K562 (cell line): Measurements from ENCODE around the gene SELENOK. TPM values are rescaled to one million over a fixed set of nuclear protein-coding genes. Genes with fewer than 3 reads are reported as not detected.

Experiments used
- ATAC-seq: fragments of 200-7000 bp; cut with Tn5 transposase; 3 replicates; pipeline ENCODE4 v1.9.1; 2020; ENCODE audit warnings: moderate library complexity
- BruUV-seq: library from RNA; stranded (reverse); fragments of 400-500 nt; replicated peaks from 2 replicates; lab custom pipeline; 2021; lab: Mats Ljungman, UMichigan
- CTCF ChIA-PET: fragments of 300-600 bp; formaldehyde crosslinking; extraction: SDS; loops from one replicate; lab custom pipeline; 2021; ENCODE audit warnings: low intra/inter-chr PET ratio; lab: Yijun Ruan, JAX
- POLR2A ChIA-PET: fragments of 300-600, 350-650 bp; sonication (Branson Sonifier 250); formaldehyde crosslinking; extraction: SDS; loops from one replicate; lab custom pipeline; 2021; ENCODE audit warnings: antibody characterized with exemption, inconsistent platforms; lab: Yijun Ruan, JAX
- DNase-seq, 4 experiments: peaks; one replicate each; pipeline versions ENCODE4 v3.0.0 to v3.0.0-alpha.2; 2011 to 2018; ENCODE audit warnings: low spot score in 3 of 4, mixed read lengths in 3 of 4; ENCODE audit errors: extremely low read depth in 1 of 4
- FAIRE-seq: peaks from 2 replicates; lab custom pipeline; 2011; peaks lifted over from hg19 to GRCh38; lab: Jason Lieb, UNC
- H2AFZ ChIP-seq: 2 replicates; pipeline ENCODE4 v1.6.0; 2011; ENCODE audit warnings: low read depth, low read length, control low read depth, inconsistent platforms
- H3K27ac ChIP-seq: fragments of 200-600 bp; 3 replicates; pipeline ENCODE4 v1.8.0; 2011; ENCODE audit warnings: low read depth, mild to moderate bottlenecking, control low read depth, inconsistent platforms, low read length, moderate library complexity, mixed read lengths; ENCODE audit errors: extremely low read depth
- H3K27me3 ChIP-seq, 2 experiments: fragments of 300-600 bp in 1 of 2; 2 replicates in 1 of 2; 3 replicates in 1 of 2; pipeline versions ENCODE4 v1.6.0 to v1.8.0; 2011; ENCODE audit warnings: inconsistent platforms in 2 of 2, low read length in 2 of 2, mild to moderate bottlenecking in 1 of 2, mixed read lengths in 1 of 2, moderate library complexity in 1 of 2; ENCODE audit not compliant: control insufficient read depth in 2 of 2, insufficient read depth in 2 of 2
- H3K36me3 ChIP-seq: fragments of 300-600 bp; 3 replicates; pipeline ENCODE4 v1.8.0; 2011; ENCODE audit warnings: mild to moderate bottlenecking, low read length, inconsistent platforms; ENCODE audit not compliant: control insufficient read depth, insufficient read depth
- H3K4me1 ChIP-seq, 2 experiments: fragments of 200-600 bp in 1 of 2; replicated peaks in 1 of 2; 2 replicates in 1 of 2; 3 replicates in 1 of 2; pipeline versions ENCODE4 v1.5.1 to v1.8.0; 2011; ENCODE audit warnings: inconsistent platforms in 2 of 2, low read length in 2 of 2, mild to moderate bottlenecking in 1 of 2, mixed read lengths in 1 of 2, moderate library complexity in 1 of 2; ENCODE audit not compliant: control insufficient read depth in 2 of 2, insufficient read depth in 2 of 2
- H3K4me2 ChIP-seq: 2 replicates; pipeline ENCODE4 v1.6.1; 2011; ENCODE audit warnings: low read length, control low read depth, inconsistent platforms, mixed read lengths; ENCODE audit not compliant: insufficient read depth
- H3K4me3 ChIP-seq: fragments of 200-600 bp; sonication (generic), shearing (Covaris generic); 2 replicates; pipeline ENCODE4 v1.5.1; 2016; ENCODE audit warnings: control low read depth, inconsistent platforms
- H3K79me2 ChIP-seq: fragments of 200-600 bp; 3 replicates; pipeline ENCODE4 v1.8.0; 2011; ENCODE audit warnings: low read length, inconsistent platforms; ENCODE audit not compliant: control insufficient read depth, insufficient read depth
- H3K9ac ChIP-seq, 2 experiments: 2 replicates each; pipeline versions ENCODE4 v1.6.0 to v1.6.1; 2011; ENCODE audit warnings: low read depth in 2 of 2, low read length in 2 of 2, control low read depth in 1 of 2, inconsistent platforms in 1 of 2, mild to moderate bottlenecking in 1 of 2, mixed read lengths in 1 of 2; ENCODE audit not compliant: insufficient read depth in 1 of 2
- H3K9me1 ChIP-seq: one replicate; pipeline ENCODE4 v1.6.0; 2011; ENCODE audit warnings: inconsistent platforms, mild to moderate bottlenecking, low read length, moderate library complexity; ENCODE audit not compliant: control insufficient read depth, insufficient read depth
- H3K9me3 ChIP-seq: replicated peaks from 2 replicates; pipeline ENCODE4 v1.5.1; 2011; ENCODE audit warnings: low read depth, low read length, inconsistent platforms; ENCODE audit not compliant: control insufficient read depth, insufficient read depth
- H4K20me1 ChIP-seq: replicated peaks from 2 replicates; pipeline ENCODE4 v1.6.1; 2011; ENCODE audit warnings: low read length, inconsistent platforms, mixed read lengths; ENCODE audit not compliant: control insufficient read depth, insufficient read depth
- AFF1 ChIP-seq, 2 experiments: fragments of 450-650 bp; IDR thresholded peaks; 2 replicates each; pipeline ENCODE4 v1.6.1; 2018; ENCODE audit warnings: mild to moderate bottlenecking in 2 of 2, low read depth in 1 of 2; ENCODE audit not compliant: partially characterized antibody in 2 of 2
- DDX20 ChIP-seq: fragments of 450-650 bp; IDR thresholded peaks from 2 replicates; pipeline ENCODE4 v1.6.1; 2016; ENCODE audit warnings: missing genetic modification characterization, low read depth, mild to moderate bottlenecking, missing compliant biosample characterization, moderate library complexity
- HBP1 ChIP-seq: fragments of 450-650 bp; formaldehyde crosslinking; IDR thresholded peaks from 2 replicates; pipeline ENCODE4 v1.4.0; 2022; ENCODE audit warnings: missing genetic modification characterization
- MAFK ChIP-seq: IDR thresholded peaks from 2 replicates; pipeline ENCODE4 v1.6.1; 2011; ENCODE audit warnings: low read length, improper control_type of control experiment
- PREB ChIP-seq: sonication (generic); formaldehyde crosslinking; IDR thresholded peaks from 2 replicates; pipeline ENCODE4 v1.8.1; 2023; ENCODE audit warnings: mild to moderate bottlenecking, missing genetic modification reagents
- RB1 ChIP-seq: fragments of 450-650 bp; IDR thresholded peaks from 2 replicates; pipeline ENCODE4 v1.6.1; 2017; ENCODE audit warnings: low read depth, mild to moderate bottlenecking
- TAF1 ChIP-seq: IDR thresholded peaks from 2 replicates; pipeline ENCODE4 v1.6.1; 2011; ENCODE audit warnings: mild to moderate bottlenecking, low read length, moderate library complexity; ENCODE audit not compliant: insufficient read depth, control insufficient read depth, severe bottlenecking; ENCODE audit errors: extremely low read depth
- TARDBP ChIP-seq: fragments of 450-650 bp; IDR thresholded peaks from 2 replicates; pipeline ENCODE4 v1.6.1; 2016
- TRIM24 ChIP-seq, 2 experiments: fragments of 450-650 bp; IDR thresholded peaks; 2 replicates each; pipeline ENCODE4 v1.6.1; 2016
- ZNF77 ChIP-seq: fragments of 250-450 bp; sonication (Bioruptor Pico); IDR thresholded peaks from 2 replicates; pipeline ENCODE4 v1.5.0; 2020
- WGBS: fragments of 100-300 bp; shearing (Covaris generic); methylation state at CpG from one replicate; pipeline ENCODE4 v1.1.6; 2016; ENCODE audit warnings: low coverage, mixed read lengths; ENCODE audit not compliant: insufficient coverage; ENCODE audit errors: missing lambda C conversion rate; 5-methylcytosine and 5-hydroxymethylcytosine counted together
- in situ Hi-C: fragments of 300-500 bp; cut with MboI; formaldehyde crosslinking; loops from 4 replicates; pipeline ENCODE4 v1.15.0; 2018; ENCODE audit warnings: inconsistent platforms, mixed read lengths
- intact Hi-C: fragments of 100-400 bp; cut with micrococcal nuclease; formaldehyde crosslinking; loops from 2 replicates; pipeline ENCODE4 v1.14.2; 2022
- polyA plus RNA-seq, 8 experiments: library from polyadenylated mRNA; depleted of rRNA in 4 of 8; stranded (reverse) in 5 of 8; unstranded in 3 of 8; fragments of >200 nt; fragmentation: Nextera tagmentation in 2 of 8; fragmentation: Illumina TruSeq in 1 of 8; extraction: Ambion mirVana in 2 of 8; extraction: Trizol in 1 of 8; gene quantifications; 2 replicates each; pipeline versions ENCODE4 v1.2.1 to v1.2.3, GENCODE V29; 2011 to 2014; ENCODE audit warnings: inconsistent platforms in 1 of 8, missing spikeins in 1 of 8
- total RNA-seq, 7 experiments: library from RNA; depleted of rRNA in 6 of 7; stranded (reverse); fragments of >200 nt in 6 of 7; fragmentation: Illumina TruSeq in 2 of 7; extraction: Trizol in 2 of 7; gene quantifications; 2 replicates each; pipeline versions ENCODE4 v1.2.1 to v1.2.3, GENCODE V29; 2011 to 2021; ENCODE audit warnings: low replicate concordance in 1 of 7

SELENOK gene
- total and polyA plus RNA-seq, 9 of the 15 experiments (the other 6 are each of a cell fraction or from before 2014, with no cell fraction given), result 18.3 to 164 (median 34.8) TPM

DNA sequence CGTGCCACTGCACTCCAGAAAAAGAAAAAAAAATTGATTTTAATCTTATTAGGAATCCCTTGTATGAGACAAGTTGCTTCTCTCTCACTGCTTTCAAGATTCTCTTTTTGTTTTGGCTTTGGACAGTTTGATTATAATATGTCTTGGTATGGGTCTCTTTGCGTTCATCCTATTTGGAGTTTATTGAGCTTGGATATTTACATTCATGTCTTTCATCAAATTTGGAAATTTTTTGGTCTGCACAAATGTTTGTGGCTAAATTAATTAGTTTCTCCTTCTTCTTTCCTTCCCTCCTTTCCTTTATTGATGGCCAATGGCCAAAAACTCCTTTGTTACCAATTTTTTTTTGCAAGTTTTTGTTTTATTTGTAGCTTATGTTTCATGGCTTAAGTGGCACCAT is 28.1 kb upstream of the SELENOK start:
- intact Hi-C loops, result loop anchor here (10.0 kb wide), 1 partner anchor 245 kb away; no protein-coding TSS in a partner anchor
- 7% methylated on average over 2 of the region's 2 CpGs for WGBS
- POLR2A ChIA-PET, result interaction anchor here (0.7 kb wide), 1 partner anchor 163 kb away, joined by 3 read pairs; no protein-coding TSS in a partner anchor

GRCh38 chr3:53913401-53913800 is 21.7 kb upstream of the SELENOK start:
- Histone ChIP-seq H3K4me2 (no peak overlapping the region), H3K4me3 (no peak overlapping the region), H3K79me2 (no peaks in the 10 kb centered on the region), H3K27ac (no peak overlapping the region), H4K20me1 (no peaks in the 10 kb centered on the region), H3K4me1 (no peaks in the 10 kb centered on the region), H3K27me3 (no peaks in the 10 kb centered on the region), H3K9me1 (no peaks in the 10 kb centered on the region), H2AFZ (peak overlapping the region; percentile 32; the same call in 1 of the 2 replicates), H3K36me3 (no peaks in the 10 kb centered on the region), H3K9me3 (no peaks in the 10 kb centered on the region), H3K9ac (no peak overlapping the region)
- BruUV-seq, result no TSS peak
- intact Hi-C loops, result no loop called here
- CTCF ChIA-PET, result no interaction called here
- FAIRE-seq, result no peak
- 0% methylated on average over 4 of the region's 8 CpGs for WGBS
- in situ Hi-C loops, result no loop called here
- DNase-seq, result no peak
- POLR2A ChIA-PET, result no interaction called here
- ATAC-seq, result no peak
- TF ChIP-seq TRIM24 (IDR thresholded peaks at IDR 0.05) (no peak), ZNF77 (CRISPR knock-in tag) (no peak), TAF1 (no peak), TARDBP (no peak), AFF1 (IDR thresholded peaks at IDR 0.05; ENCODE audit: low read depth in 1 of 2, partially characterized antibody in 2 of 2) (no peak), PREB (CRISPR knock-in tag) (no peak), DDX20 (tag) (no peak), HBP1 (CRISPR knock-in tag) (no peak)

More for the DNA sequence above, 28.1 kb upstream of the SELENOK start:
- Histone ChIP-seq H2AFZ (no peak overlapping the region), H3K27ac (no peak overlapping the region), H3K27me3 (no peaks in the 10 kb centered on the region), H3K4me3 (no peak overlapping the region), H3K36me3 (no peaks in the 10 kb centered on the region), H3K9ac (no peak overlapping the region), H3K9me3 (no peaks in the 10 kb centered on the region), H3K9me1 (no peaks in the 10 kb centered on the region), H3K4me2 (no peak overlapping the region), H4K20me1 (no peaks in the 10 kb centered on the region), H3K79me2 (no peaks in the 10 kb centered on the region), H3K4me1 (no peaks in the 10 kb centered on the region)
- BruUV-seq, result no TSS peak
- in situ Hi-C loops, result no loop called here
- no peak for FAIRE-seq
- no peak for ATAC-seq
- CTCF ChIA-PET, result no interaction called here
- TF ChIP-seq RB1 (no peak), MAFK (no peak)
- no peak for DNase-seq
